GM12801 (cell line): ENCODE measurements around the gene NPSR1.

Source experiments
- CTCF ChIP-seq: IDR thresholded peaks from one replicate; pipeline ENCODE4 v1.5.1; 2011; ENCODE audit warnings: control low read depth; ENCODE audit not compliant: insufficient read length; ENCODE audit errors: extremely low read depth

NPSR1 gene

GRCh38 chr7:34776748-34777358 lies 118.8 kb downstream of the NPSR1 start:
- no peak for TF ChIP-seq CTCF

GRCh38 chr7:34780546-34780945 lies 122.5 kb downstream of the NPSR1 start:
- no peak for TF ChIP-seq CTCF

GRCh38 chr7:34787586-34787985 lies 129.6 kb downstream of the NPSR1 start:
- TF ChIP-seq CTCF, result no peak

GRCh38 chr7:34806831-34807230 lies 148.8 kb downstream of the NPSR1 start:
- TF ChIP-seq CTCF, result no peak

GRCh38 chr7:34807548-34808340 lies 149.7 kb downstream of the NPSR1 start:
- no peak for TF ChIP-seq CTCF

GRCh38 chr7:34821932-34822558 lies 164.0 kb downstream of the NPSR1 start:
- TF ChIP-seq CTCF, result no peak

- TF ChIP-seq CTCF, result no peak
These were observed 165.7 kb downstream of the NPSR1 start for GRCh38 chr7:34823650-34824258.
